GM12878 (cell line): ENCODE results near the gene GALE. TPM values are rescaled to one million over a fixed set of nuclear protein-coding genes. Genes with fewer than 3 reads are reported as not detected.

ENCODE experiments used
- ATAC-seq: fragments of 200-7000 bp; cut with Tn5 transposase; 3 replicates; pipeline ENCODE4 v1.9.1; 2020; ENCODE audit warnings: mild to moderate bottlenecking, moderate library complexity
- BruUV-seq: library from RNA; stranded (reverse); fragments of 400-500 nt; replicated peaks from 2 replicates; lab custom pipeline; 2021; lab: Mats Ljungman, UMichigan
- CTCF ChIA-PET: fragments of 300-600 bp; sonication (Branson Sonifier 250); formaldehyde crosslinking; extraction: SDS; loops from one replicate; lab custom pipeline; 2021; ENCODE audit warnings: inconsistent platforms; lab: Yijun Ruan, JAX
- POLR2A ChIA-PET: fragments of 350-600 bp; formaldehyde crosslinking; extraction: SDS; loops from one replicate; lab custom pipeline; 2021; ENCODE audit warnings: inconsistent platforms; lab: Charles Lee
- RAD21 ChIA-PET: fragments of 300-600 bp; sonication (Branson Sonifier 250); formaldehyde crosslinking; loops from one replicate; lab custom pipeline; 2023; ENCODE audit warnings: antibody characterized with exemption; ENCODE audit not compliant: unreplicated experiment; lab: Charles Lee
- SMC1A ChIA-PET: fragments of 300-600 bp; sonication (Branson Sonifier 250); formaldehyde crosslinking; loops from one replicate; lab custom pipeline; 2023; ENCODE audit not compliant: unreplicated experiment, uncharacterized antibody; lab: Charles Lee
- DNase-seq: peaks from one replicate; pipeline ENCODE4 v3.0.0-alpha.2; 2011; ENCODE audit warnings: low read depth, low spot score
- FAIRE-seq: peaks from 3 replicates; lab custom pipeline; 2011; peaks lifted over from hg19 to GRCh38; lab: Jason Lieb, UNC
- H2AFZ ChIP-seq: 2 replicates; pipeline ENCODE4 v1.6.0; 2011; ENCODE audit warnings: low read depth, low read length, control low read depth; ENCODE audit not compliant: control insufficient read depth
- H3K27ac ChIP-seq: 2 replicates; pipeline ENCODE4 v1.5.1; 2011; ENCODE audit warnings: control low read depth; ENCODE audit not compliant: control insufficient read depth, insufficient read depth
- H3K27me3 ChIP-seq, 2 experiments: replicated peaks in 1 of 2; 2 replicates each; pipeline versions ENCODE4 v1.6.0 to v1.6.1; 2011; ENCODE audit warnings: low read length in 1 of 2; ENCODE audit not compliant: control insufficient read depth in 2 of 2, insufficient read depth in 2 of 2
- H3K36me3 ChIP-seq, 2 experiments: 2 replicates each; pipeline ENCODE4 v1.5.1; 2011; ENCODE audit warnings: low read length in 1 of 2; ENCODE audit not compliant: control insufficient read depth in 2 of 2, insufficient read depth in 2 of 2
- H3K4me1 ChIP-seq: 2 replicates; pipeline ENCODE4 v1.6.1; 2011; ENCODE audit warnings: mild to moderate bottlenecking, low read length, moderate library complexity, mixed read lengths; ENCODE audit not compliant: control insufficient read depth, insufficient read depth
- H3K4me2 ChIP-seq: 2 replicates; pipeline ENCODE4 v1.6.0; 2011; ENCODE audit warnings: control low read depth; ENCODE audit not compliant: control insufficient read depth, insufficient read depth
- H3K4me3 ChIP-seq: fragments of 200-600 bp; sonication (generic); 2 replicates; pipeline ENCODE4 v1.5.1; 2016
- H3K79me2 ChIP-seq: 2 replicates; pipeline ENCODE4 v1.6.0; 2011; ENCODE audit warnings: low read length; ENCODE audit not compliant: control insufficient read depth, insufficient read depth
- H3K9ac ChIP-seq: 2 replicates; pipeline ENCODE4 v1.8.0; 2011; ENCODE audit warnings: low read length, control low read depth, mixed read lengths; ENCODE audit not compliant: control insufficient read depth, insufficient read depth
- H3K9me3 ChIP-seq: replicated peaks from 3 replicates; pipeline ENCODE4 v1.5.1; 2011; ENCODE audit warnings: mild to moderate bottlenecking, low read length; ENCODE audit not compliant: control insufficient read depth, insufficient read depth
- H4K20me1 ChIP-seq: 2 replicates; pipeline ENCODE4 v1.6.0; 2011; ENCODE audit not compliant: control insufficient read depth, insufficient read depth
- ETV6 ChIP-seq, 2 experiments: fragments of 450-650 bp in 1 of 2; IDR thresholded peaks in 1 of 2; conservative IDR thresholded peaks in 1 of 2; 2 replicates each; pipeline ENCODE4 v1.6.1; 2014; ENCODE audit warnings: antibody characterized with exemption in 1 of 2, borderline replicate concordance in 1 of 2, low read depth in 1 of 2, mild to moderate bottlenecking in 1 of 2, moderate library complexity in 1 of 2
- NFXL1 ChIP-seq: fragments of 450-650 bp; IDR thresholded peaks from 2 replicates; pipeline ENCODE4 v1.6.1; 2017; ENCODE audit warnings: antibody characterized with exemption, mild to moderate bottlenecking, borderline replicate concordance
- WGBS: methylation state at CpG from one replicate; pipeline ENCODE4 v1.1.6; 2016; ENCODE audit warnings: low lambda C conversion rate; ENCODE audit not compliant: insufficient replicate concordance, insufficient coverage; ENCODE audit errors: missing lambda C conversion rate; 5-methylcytosine and 5-hydroxymethylcytosine counted together
- in situ Hi-C: fragments of 300-500 bp; cut with MboI; formaldehyde crosslinking; loops from 9 replicates; pipeline ENCODE4 v1.14.3; 2018; ENCODE audit warnings: mixed read lengths
- intact Hi-C: fragments of 100-400 bp; cut with micrococcal nuclease; formaldehyde crosslinking; loops from one replicate; pipeline ENCODE4 v1.14.2; 2022; ENCODE audit not compliant: unreplicated experiment
- polyA plus RNA-seq, 11 experiments: library from polyadenylated mRNA; depleted of rRNA in 4 of 11; unstranded in 6 of 11; stranded (reverse) in 5 of 11; fragments of >200 nt; fragmentation: Nextera tagmentation in 4 of 11; fragmentation: Illumina TruSeq in 1 of 11; extraction: Ambion mirVana in 4 of 11; extraction: Trizol in 1 of 11; gene quantifications; 1 replicate in 1 of 11; 2 replicates in 10 of 11; pipeline versions ENCODE4 v1.2.1 to v1.2.3, GENCODE V29; 2011 to 2016; ENCODE audit warnings: inconsistent platforms in 2 of 11, missing spikeins in 2 of 11, low read depth in 1 of 11
- total RNA-seq, 4 experiments: library from RNA; depleted of rRNA in 3 of 4; stranded (reverse); fragments of >200 nt in 3 of 4; fragmentation: Illumina TruSeq in 1 of 4; extraction: Trizol in 1 of 4; gene quantifications; 2 replicates each; pipeline versions ENCODE4 v1.2.1 to v1.2.3, GENCODE V29; 2013 to 2021
- TF ChIP-seq, protein P1 (sequence below): fragments of 450-650 bp; IDR thresholded peaks from 2 replicates; pipeline ENCODE4 v1.6.1; 2016; ENCODE audit warnings: mild to moderate bottlenecking, moderate library complexity, borderline replicate concordance
- TF ChIP-seq, protein P2 (sequence below): IDR thresholded peaks from 2 replicates; pipeline ENCODE4 v1.6.1; 2011; ENCODE audit warnings: low read depth, low read length, improper control_type of control experiment, borderline replicate concordance
- TF ChIP-seq, protein P3 (sequence below): IDR thresholded peaks from 2 replicates; pipeline ENCODE4 v1.6.1; 2011; ENCODE audit warnings: borderline replicate concordance, low read depth, mild to moderate bottlenecking, moderate library complexity, mixed read lengths, low read length; ENCODE audit not compliant: insufficient read depth; ENCODE audit errors: extremely low read length

Gene GALE
- total and polyA plus RNA-seq, 10 of the 15 experiments (the other 5 are each of a cell fraction or from before 2014, with no cell fraction given), result 4.2 to 93.7 (median 40.4) TPM

DNA sequence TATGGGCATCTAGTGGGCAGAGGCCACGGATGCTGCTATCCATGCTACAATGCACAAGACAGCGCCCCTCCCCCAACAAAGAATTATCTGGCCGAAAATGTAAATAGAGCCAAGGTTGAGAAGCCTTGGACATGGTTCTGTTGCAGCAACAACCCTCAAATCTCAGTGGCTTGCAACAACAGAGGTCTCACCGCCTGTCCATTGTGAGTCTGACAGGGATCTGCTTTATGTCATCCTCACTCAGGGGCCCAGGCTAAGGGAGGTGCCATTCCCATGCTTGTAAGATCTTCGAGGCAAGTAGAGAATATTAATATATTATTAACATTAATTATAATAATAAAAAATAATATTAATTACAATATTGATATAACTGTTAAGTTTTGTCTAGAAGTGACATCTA lies 31.8 kb downstream of the GALE start:
- intact Hi-C loops, result no loop called here
- no peak for DNase-seq

More for the DNA sequence above, 31.8 kb downstream of the GALE start:
- H3K4me1 ChIP-seq, result peaks cover 9% of the 10 kb centered on the region
- BruUV-seq, result no TSS peak
- TF ChIP-seq, protein P1, sequence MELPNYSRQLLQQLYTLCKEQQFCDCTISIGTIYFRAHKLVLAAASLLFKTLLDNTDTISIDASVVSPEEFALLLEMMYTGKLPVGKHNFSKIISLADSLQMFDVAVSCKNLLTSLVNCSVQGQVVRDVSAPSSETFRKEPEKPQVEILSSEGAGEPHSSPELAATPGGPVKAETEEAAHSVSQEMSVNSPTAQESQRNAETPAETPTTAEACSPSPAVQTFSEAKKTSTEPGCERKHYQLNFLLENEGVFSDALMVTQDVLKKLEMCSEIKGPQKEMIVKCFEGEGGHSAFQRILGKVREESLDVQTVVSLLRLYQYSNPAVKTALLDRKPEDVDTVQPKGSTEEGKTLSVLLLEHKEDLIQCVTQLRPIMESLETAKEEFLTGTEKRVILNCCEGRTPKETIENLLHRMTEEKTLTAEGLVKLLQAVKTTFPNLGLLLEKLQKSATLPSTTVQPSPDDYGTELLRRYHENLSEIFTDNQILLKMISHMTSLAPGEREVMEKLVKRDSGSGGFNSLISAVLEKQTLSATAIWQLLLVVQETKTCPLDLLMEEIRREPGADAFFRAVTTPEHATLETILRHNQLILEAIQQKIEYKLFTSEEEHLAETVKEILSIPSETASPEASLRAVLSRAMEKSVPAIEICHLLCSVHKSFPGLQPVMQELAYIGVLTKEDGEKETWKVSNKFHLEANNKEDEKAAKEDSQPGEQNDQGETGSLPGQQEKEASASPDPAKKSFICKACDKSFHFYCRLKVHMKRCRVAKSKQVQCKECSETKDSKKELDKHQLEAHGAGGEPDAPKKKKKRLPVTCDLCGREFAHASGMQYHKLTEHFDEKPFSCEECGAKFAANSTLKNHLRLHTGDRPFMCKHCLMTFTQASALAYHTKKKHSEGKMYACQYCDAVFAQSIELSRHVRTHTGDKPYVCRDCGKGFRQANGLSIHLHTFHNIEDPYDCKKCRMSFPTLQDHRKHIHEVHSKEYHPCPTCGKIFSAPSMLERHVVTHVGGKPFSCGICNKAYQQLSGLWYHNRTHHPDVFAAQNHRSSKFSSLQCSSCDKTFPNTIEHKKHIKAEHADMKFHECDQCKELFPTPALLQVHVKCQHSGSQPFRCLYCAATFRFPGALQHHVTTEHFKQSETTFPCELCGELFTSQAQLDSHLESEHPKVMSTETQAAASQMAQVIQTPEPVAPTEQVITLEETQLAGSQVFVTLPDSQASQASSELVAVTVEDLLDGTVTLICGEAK, result no peak
- TF ChIP-seq, protein P2, sequence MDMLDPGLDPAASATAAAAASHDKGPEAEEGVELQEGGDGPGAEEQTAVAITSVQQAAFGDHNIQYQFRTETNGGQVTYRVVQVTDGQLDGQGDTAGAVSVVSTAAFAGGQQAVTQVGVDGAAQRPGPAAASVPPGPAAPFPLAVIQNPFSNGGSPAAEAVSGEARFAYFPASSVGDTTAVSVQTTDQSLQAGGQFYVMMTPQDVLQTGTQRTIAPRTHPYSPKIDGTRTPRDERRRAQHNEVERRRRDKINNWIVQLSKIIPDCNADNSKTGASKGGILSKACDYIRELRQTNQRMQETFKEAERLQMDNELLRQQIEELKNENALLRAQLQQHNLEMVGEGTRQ, result no peak
- TF ChIP-seq, protein P3, sequence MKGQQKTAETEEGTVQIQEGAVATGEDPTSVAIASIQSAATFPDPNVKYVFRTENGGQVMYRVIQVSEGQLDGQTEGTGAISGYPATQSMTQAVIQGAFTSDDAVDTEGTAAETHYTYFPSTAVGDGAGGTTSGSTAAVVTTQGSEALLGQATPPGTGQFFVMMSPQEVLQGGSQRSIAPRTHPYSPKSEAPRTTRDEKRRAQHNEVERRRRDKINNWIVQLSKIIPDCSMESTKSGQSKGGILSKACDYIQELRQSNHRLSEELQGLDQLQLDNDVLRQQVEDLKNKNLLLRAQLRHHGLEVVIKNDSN, result no peak
- TF ChIP-seq NFXL1, result no peak
- no peak for TF ChIP-seq ETV6 (conservative IDR thresholded peaks at IDR 0.05 in 1 of 2, IDR thresholded peaks at IDR 0.05 in 1 of 2; ENCODE audit: borderline replicate concordance in 1 of 2, low read depth in 1 of 2)
- TF ChIP-seq, all 136 proteins: peak for 0
- no peak overlapping the region for H3K9ac ChIP-seq
- no peak overlapping the region for H3K27ac ChIP-seq
- H3K4me3 ChIP-seq, result no peak overlapping the region
- no peak for ATAC-seq
- H3K27me3 ChIP-seq, result no peaks in the 10 kb centered on the region
- ChIA-PET CTCF (interaction anchor here (0.7 to 1.7 kb wide), 3 partner anchors 19 to 148 kb away, joined by 3 to 4 read pairs (median 4); partner anchors contain the start of gene LYPLA2), RAD21 (no interaction called here), SMC1A (interaction anchor here (0.6 to 1.7 kb wide), 3 partner anchors 104 to 207 kb away, joined by 3 to 7 read pairs (median 4); no protein-coding TSS in a partner anchor), POLR2A (interaction anchor here (0.6 kb wide), 1 partner anchor 190 kb away, joined by 3 read pairs; no protein-coding TSS in a partner anchor)
- whole genome bisulfite sequencing, result 80% methylated on average over 5 of the region's 5 CpGs
- no peak overlapping the region for H3K4me2 ChIP-seq
- in situ Hi-C loops, result no loop called here
- no peak overlapping the region for H2AFZ ChIP-seq
- H4K20me1 ChIP-seq, result no peaks in the 10 kb centered on the region
- peaks cover 2% of the 10 kb centered on the region; the same call in 1 of the 2 replicates for H3K79me2 ChIP-seq
- FAIRE-seq, result no peak
- no peaks in the 10 kb centered on the region for H3K9me3 ChIP-seq
- peaks cover 0 to 9% of the 10 kb centered on the region in 2 experiments; a peak in 3 of 4 replicates for H3K36me3 ChIP-seq
